T-helper 9 cell (primary cell): ENCODE measurements around the gene TSPAN1.
A peak's percentile ranks its signal among the peaks of the same experiment; 100 is the strongest.

Experiments used
- DNase-seq: peaks from one replicate; pipeline ENCODE4 v3.0.0-alpha.2; 2020

The TSPAN1 gene

GRCh38 chr1:46188295-46189030, 13.6 kb downstream of the TSPAN1 start:
- DNase-seq = no peak

- no peak for DNase-seq
Measured at GRCh38 chr1:46190539-46190938, 15.7 kb downstream of the TSPAN1 start.

GRCh38 chr1:46191033-46191701, 16.3 kb downstream of the TSPAN1 start:
- no peak for DNase-seq

DNA sequence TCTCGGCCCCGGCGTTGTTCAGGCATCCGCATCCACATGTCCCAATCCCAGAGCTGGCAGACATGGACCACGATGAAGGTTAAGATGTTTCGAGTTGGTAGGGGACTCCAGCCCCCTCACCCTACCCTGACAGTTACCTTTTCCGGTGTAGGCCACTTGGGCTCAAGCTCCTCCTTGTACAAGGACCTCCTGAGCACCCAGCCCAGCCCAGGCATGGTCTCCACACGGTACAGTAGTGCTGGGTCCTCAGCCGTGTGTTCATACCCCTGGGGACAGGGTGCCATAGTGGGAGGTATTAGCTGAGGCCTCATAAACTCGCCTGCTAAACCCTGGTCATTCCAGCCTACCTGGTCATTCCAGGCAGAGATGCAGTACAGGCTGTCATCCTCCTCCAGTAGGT, 17.3 kb downstream of the TSPAN1 start:
- DNase-seq = no peak

- no peak for DNase-seq
Measured at GRCh38 chr1:46193285-46193684, 18.4 kb downstream of the TSPAN1 start.

- no peak for DNase-seq
Measured at GRCh38 chr1:46193984-46194570, 19.2 kb downstream of the TSPAN1 start.

- no peak for DNase-seq
Measured at GRCh38 chr1:46194641-46195193, 19.8 kb downstream of the TSPAN1 start.

DNA sequence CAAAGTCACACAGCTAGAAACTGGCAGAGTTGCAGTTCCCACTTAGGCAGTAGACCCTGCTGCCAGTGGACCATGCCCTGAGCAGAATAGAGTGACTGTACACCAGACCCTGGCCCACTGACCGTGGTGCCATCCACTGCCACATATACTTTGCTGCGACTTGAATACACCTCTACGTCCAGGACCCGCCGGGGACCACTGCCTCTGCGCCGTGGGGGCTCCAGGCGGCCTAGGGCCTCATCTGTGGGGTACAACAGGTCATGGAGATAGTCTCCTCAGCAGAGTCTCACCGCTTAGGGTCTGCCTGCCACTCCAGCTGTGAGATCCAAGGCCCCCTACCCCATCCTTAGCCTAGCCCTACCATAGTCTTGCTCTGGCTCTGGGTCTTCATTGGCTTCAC, 21.7 kb downstream of the TSPAN1 start:
- no peak for DNase-seq

DNA sequence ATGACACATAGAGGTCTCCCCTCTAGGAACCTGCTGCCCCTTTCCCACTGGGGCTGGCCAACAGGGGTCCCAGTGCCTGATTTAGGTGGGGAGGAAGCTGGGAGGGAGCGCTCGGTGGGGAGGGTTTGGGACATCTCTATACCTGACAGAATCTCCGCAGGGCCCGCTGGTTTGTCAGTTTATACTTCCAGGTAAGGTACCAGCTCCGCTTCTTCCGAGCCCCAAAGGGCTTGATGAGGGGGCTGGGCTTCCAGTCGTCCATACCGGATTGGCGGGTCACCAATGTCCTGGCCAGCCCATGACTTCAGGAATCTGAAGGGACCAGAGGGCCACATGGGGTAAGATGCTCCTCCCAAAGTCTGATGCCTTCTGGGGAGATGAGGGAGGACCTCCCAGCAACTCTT, 22.7 kb downstream of the TSPAN1 start:
- DNase-seq = no peak

DNA sequence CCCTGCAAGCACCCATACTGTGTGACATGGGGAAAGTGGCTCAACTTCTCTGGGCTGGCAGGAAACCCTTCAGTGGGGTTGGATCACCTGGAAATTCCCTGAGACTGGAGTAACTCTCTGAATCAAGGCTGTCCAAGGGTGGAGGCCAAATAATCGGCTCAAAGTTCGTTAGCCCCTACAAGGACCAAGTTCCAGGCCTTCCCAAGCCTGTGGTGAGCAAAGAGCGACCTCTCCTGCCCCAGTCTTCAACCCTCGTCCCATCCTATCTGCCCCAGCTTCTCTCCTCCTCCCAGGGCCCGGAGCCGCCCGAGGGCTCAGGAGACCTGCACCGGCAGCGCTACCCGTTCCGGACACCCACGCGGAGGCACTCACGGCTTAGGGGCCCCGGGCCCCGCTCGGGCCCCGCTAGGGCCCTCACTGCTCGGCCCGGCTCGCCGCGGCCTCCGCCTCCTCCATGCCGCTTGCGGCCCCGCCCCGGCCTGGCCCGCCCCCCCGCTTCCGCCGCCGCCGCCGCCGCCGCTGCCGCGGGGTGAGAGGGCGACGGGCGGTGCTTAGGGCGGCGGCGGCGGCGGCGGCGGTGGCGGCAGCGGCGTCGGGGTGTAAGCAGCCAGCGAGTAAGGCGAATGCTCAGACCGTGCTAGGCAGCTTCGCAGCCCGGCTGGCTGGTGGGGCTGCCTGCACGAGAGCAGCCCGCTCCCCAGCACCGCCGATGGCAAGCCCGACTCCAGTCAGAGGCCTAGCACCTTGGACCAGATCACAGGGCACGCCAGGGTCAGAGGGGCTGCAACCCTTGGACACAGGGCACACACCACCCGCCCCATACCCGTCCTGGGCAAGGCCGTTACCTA, 23.3 kb downstream of the TSPAN1 start, which contains the start of gene POMGNT1:
TSS of gene POMGNT1 (minus strand) at position 471 of the 848 bp plus-strand sequence. CDS start 613 bp downstream, outside the sequence.
- peak; percentile 66 for DNase-seq

- DNase-seq = no peak
Measured at GRCh38 chr1:46199233-46199749, 24.4 kb downstream of the TSPAN1 start.

GRCh38 chr1:46203738-46204405, 29.0 kb downstream of the TSPAN1 start:
- DNase-seq = no peak

- no peak for DNase-seq
Measured at GRCh38 chr1:46204406-46204742, 29.5 kb downstream of the TSPAN1 start.

DNA sequence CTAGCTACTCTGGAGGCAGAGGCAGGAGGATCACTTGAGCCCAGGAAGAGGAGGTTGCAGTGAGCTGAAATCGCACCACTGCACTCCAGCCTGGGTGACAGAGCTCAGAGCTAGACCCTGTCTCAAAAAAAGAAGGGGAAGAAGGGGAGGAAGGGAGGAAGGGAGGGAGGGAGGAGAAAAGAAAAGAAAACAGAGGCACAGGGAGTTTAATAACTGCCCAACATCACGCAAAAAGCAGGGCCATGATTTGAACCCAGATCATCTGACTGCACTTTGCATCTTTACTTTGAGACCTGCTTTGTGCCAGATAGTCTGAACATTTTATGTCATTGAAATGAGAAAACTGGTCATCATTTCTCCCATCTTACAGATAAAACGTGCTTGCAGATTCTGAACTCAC, 30.3 kb downstream of the TSPAN1 start:
- no peak for DNase-seq

GRCh38 chr1:46205791-46206190, 30.9 kb downstream of the TSPAN1 start:
- no peak for DNase-seq

DNA sequence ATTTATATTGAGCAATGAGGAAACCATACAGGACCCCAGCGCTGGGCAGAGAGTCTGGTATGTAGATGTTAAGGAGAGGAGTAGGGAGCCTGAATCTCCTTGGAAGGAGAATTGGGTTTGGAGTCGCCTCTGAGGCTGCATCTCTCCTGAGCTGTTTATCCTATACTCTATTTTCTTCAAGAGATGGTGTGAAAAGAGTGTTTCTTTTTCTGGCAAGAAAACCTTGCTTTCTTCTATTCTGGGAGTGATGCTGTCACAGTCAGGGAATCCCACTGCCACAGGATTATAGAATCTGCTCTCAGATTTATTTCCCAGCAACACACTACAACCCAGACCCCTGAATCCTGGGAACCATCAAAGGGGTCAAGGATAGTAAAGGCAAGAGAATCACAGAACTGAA, 31.5 kb downstream of the TSPAN1 start:
- DNase-seq = no peak

- no peak for DNase-seq
Measured at GRCh38 chr1:46210561-46210960, 35.7 kb downstream of the TSPAN1 start.

GRCh38 chr1:46211051-46211450, 36.2 kb downstream of the TSPAN1 start:
- DNase-seq = no peak

GRCh38 chr1:46215504-46215903, 40.6 kb downstream of the TSPAN1 start:
- DNase-seq = no peak

- no peak for DNase-seq
Measured at GRCh38 chr1:46218443-46218842, 43.6 kb downstream of the TSPAN1 start.

- DNase-seq = no peak
Measured at GRCh38 chr1:46219551-46220520, 44.9 kb downstream of the TSPAN1 start.
